PC-9 (cell line): Measurements from ENCODE around the gene ALDOA. TPM values are rescaled to one million over a fixed set of nuclear protein-coding genes. Genes with fewer than 3 reads are reported as not detected.
A peak's percentile ranks its signal among the peaks of the same experiment; 100 is the strongest.

Experiments
- BruUV-seq: library from RNA; stranded (reverse); fragments of 400-500 nt; replicated peaks from 2 replicates; lab custom pipeline; 2021; lab: Mats Ljungman, UMichigan
- CTCF ChIA-PET: fragments of 300-600 bp; sonication (Branson Sonifier 250); formaldehyde crosslinking; loops from one replicate; lab custom pipeline; 2022; ENCODE audit warnings: antibody characterized with exemption; lab: Charles Lee
- POLR2A ChIA-PET: fragments of 300-600 bp; sonication (Branson Sonifier 250); formaldehyde crosslinking; loops from one replicate; lab custom pipeline; 2022; ENCODE audit warnings: antibody characterized with exemption; ENCODE audit not compliant: unreplicated experiment; lab: Charles Lee
- DNase-seq, 2 experiments: peaks; one replicate each; pipeline versions ENCODE4 v3.0.0 to v3.0.0-alpha.2; 2015 to 2022; ENCODE audit warnings: mixed read lengths in 1 of 2
- H2AFZ ChIP-seq: fragments of 200-600 bp; sonication (generic); 2 replicates; pipeline ENCODE4 v1.8.1; 2017; ENCODE audit warnings: antibody characterized with exemption
- H3F3A ChIP-seq: fragments of 200-600 bp; sonication (generic); 2 replicates; pipeline ENCODE4 v1.8.1; 2017; ENCODE audit warnings: antibody characterized with exemption, mild to moderate bottlenecking, low read depth; ENCODE audit not compliant: insufficient read depth
- H3K27ac ChIP-seq: fragments of 200-600 bp; sonication (generic); 2 replicates; pipeline ENCODE4 v1.6.1; 2016; ENCODE audit warnings: mixed run types
- H3K27me3 ChIP-seq: fragments of 200-600 bp; sonication (generic); 2 replicates; pipeline ENCODE4 v1.6.1; 2016; ENCODE audit warnings: low read depth, mixed run types; ENCODE audit not compliant: insufficient read depth
- H3K36me3 ChIP-seq: fragments of 200-600 bp; sonication (generic); 2 replicates; pipeline ENCODE4 v1.6.1; 2016; ENCODE audit warnings: low read depth, mixed run types
- H3K4me1 ChIP-seq: fragments of 200-600 bp; sonication (generic); replicated peaks from 2 replicates; pipeline ENCODE4 v1.6.1; 2016; ENCODE audit warnings: mixed run types; ENCODE audit not compliant: insufficient read depth
- H3K4me2 ChIP-seq: fragments of 200-600 bp; sonication (generic); 2 replicates; pipeline ENCODE4 v1.6.1; 2017; ENCODE audit warnings: mixed run types
- H3K4me3 ChIP-seq: fragments of 200-600 bp; sonication (generic); 2 replicates; pipeline ENCODE4 v1.6.1; 2016; ENCODE audit warnings: mixed run types
- H3K79me2 ChIP-seq: fragments of 200-600 bp; sonication (generic); 2 replicates; pipeline ENCODE4 v1.6.1; 2017; ENCODE audit warnings: low read depth, mixed run types
- H3K9me2 ChIP-seq: fragments of 200-600 bp; sonication (generic); 2 replicates; pipeline ENCODE4 v1.8.1; 2017; ENCODE audit warnings: mild to moderate bottlenecking; ENCODE audit not compliant: insufficient read depth
- H3K9me3 ChIP-seq: fragments of 200-600 bp; sonication (generic); 2 replicates; pipeline ENCODE4 v1.8.1; 2016; ENCODE audit warnings: low read depth; ENCODE audit not compliant: insufficient read depth
- H4K20me1 ChIP-seq: fragments of 200-600 bp; sonication (generic); 2 replicates; pipeline ENCODE4 v1.8.1; 2017; ENCODE audit not compliant: insufficient read depth
- EZH2 ChIP-seq: fragments of 200-600 bp; sonication (generic); IDR thresholded peaks from 2 replicates; pipeline ENCODE4 v1.8.0; 2017; ENCODE audit warnings: antibody characterized with exemption, low read depth
- intact Hi-C: fragments of 100-400 bp; cut with micrococcal nuclease; formaldehyde crosslinking; loops from one replicate; pipeline ENCODE4 v1.10.0; 2022; ENCODE audit not compliant: unreplicated experiment
- total RNA-seq: library from RNA; stranded (reverse); gene quantifications from 2 replicates; pipeline ENCODE4 v1.2.3, GENCODE V29; 2021
- TF ChIP-seq, protein P1 (sequence below): fragments of 200-600 bp; sonication (generic); conservative IDR thresholded peaks from 2 replicates; pipeline ENCODE4 v1.6.1; 2017; ENCODE audit warnings: mixed run types, antibody characterized with exemption, mild to moderate bottlenecking, moderate library complexity

ALDOA gene
- total RNA-seq, 1 experiment from 2014 or later = 3,090 TPM

DNA sequence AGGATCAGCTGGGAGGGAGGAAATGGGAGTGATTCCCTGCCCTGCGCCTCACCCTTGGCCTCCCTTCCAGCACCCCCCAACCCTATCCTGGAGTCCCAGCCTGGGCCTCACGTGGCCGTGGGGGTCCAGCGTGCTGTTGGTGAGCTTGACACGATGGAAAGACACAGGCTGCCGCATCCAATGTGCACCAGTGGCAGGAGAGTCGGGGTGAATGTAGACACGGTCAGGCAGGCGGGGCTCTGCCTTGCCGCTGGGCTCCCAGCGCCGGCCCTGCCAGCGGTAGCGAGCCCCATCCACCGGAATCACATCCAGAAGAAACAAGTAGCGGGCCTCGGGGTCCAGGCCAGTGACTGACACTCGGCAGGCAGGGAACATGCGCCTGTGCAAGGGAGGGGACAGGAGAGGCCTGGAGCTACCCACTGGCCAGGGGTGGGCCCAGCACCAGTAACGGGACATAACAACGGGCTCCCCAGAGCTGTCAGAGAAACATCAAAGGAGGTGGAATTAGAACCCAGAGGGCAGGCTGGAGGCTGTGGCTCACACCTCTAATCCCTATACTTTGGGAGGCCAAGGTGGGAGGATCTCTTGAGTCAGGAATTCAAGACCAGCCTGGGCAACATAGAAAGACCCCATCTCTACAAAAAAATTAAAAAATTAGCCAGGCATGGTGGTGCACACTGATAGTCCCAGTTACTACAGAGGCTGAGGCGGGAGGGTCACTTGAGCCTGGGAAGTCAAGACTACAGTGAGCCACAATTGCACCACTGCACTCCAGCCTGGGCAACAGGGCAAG, 23.5 kb downstream of the ALDOA start:
- intact Hi-C loops = no loop called here
- no peak for DNase-seq
- ChIA-PET CTCF (no interaction called here), POLR2A (interaction anchor here (0.8 to 1.2 kb wide), 2 partner anchors 23 to 33 kb away, joined by 5 to 7 read pairs; partner anchors contain the start of gene ALDOA)
- BruUV-seq = no TSS peak
- H3K27ac ChIP-seq = peak overlapping the region; percentile 53
- peak overlapping the region; percentile 23 for H3K4me2 ChIP-seq
- no peak overlapping the region for H2AFZ ChIP-seq
- peaks cover 72% of the 10 kb centered on the region for H3F3A ChIP-seq
- peaks cover 44% of the 10 kb centered on the region for H3K4me1 ChIP-seq
- no peak for TF ChIP-seq EZH2
- TF ChIP-seq, protein P1, sequence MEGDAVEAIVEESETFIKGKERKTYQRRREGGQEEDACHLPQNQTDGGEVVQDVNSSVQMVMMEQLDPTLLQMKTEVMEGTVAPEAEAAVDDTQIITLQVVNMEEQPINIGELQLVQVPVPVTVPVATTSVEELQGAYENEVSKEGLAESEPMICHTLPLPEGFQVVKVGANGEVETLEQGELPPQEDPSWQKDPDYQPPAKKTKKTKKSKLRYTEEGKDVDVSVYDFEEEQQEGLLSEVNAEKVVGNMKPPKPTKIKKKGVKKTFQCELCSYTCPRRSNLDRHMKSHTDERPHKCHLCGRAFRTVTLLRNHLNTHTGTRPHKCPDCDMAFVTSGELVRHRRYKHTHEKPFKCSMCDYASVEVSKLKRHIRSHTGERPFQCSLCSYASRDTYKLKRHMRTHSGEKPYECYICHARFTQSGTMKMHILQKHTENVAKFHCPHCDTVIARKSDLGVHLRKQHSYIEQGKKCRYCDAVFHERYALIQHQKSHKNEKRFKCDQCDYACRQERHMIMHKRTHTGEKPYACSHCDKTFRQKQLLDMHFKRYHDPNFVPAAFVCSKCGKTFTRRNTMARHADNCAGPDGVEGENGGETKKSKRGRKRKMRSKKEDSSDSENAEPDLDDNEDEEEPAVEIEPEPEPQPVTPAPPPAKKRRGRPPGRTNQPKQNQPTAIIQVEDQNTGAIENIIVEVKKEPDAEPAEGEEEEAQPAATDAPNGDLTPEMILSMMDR = no peak
- H3K36me3 ChIP-seq = no peaks in the 10 kb centered on the region; the same call in 1 of the 2 replicates
- H3K79me2 ChIP-seq = no peaks in the 10 kb centered on the region
- H3K27me3 ChIP-seq = no peaks in the 10 kb centered on the region
- H3K9me3 ChIP-seq = no peaks in the 10 kb centered on the region
- no peaks in the 10 kb centered on the region for H3K9me2 ChIP-seq
- no peak overlapping the region for H3K4me3 ChIP-seq
- H4K20me1 ChIP-seq = no peaks in the 10 kb centered on the region

DNA sequence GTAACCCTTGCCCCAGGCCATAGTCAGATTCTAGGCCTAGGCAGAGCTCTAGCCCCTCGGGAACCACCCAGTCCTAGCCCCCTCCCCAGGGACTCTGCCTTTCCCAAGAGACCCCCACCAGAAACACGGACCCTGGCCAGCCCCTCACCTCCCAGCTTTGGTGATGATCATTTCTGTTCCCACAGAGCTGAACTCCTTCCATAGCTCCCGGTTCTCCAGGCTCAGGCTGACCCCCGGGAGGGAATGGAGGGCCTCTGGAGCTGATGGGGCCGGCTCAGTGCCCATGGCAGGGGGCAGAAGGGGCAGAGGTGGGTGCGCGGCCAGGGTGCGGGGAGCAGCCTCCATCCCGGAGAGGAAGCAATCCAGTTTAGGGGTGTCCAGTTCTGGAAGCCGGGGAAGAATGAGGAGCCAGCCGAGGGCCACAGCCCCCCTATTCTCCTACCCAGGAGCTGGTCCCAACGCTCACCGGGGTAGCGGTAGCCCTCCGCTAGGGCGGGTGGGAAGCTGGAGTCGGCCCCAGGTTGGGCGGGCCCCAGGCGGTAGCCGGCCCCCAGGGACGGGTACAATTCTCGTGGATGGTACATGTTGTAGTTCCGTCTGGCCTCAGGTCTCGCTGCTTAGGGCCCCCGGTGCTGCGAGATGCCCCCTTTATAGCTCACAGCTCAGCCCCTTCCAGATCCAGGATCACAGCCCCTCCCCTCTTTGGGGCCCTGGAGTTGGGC, 25.2 kb downstream of the ALDOA start:
- no peaks in the 10 kb centered on the region for H3K27me3 ChIP-seq
- peaks cover 52% of the 10 kb centered on the region for H3K4me1 ChIP-seq
- intact Hi-C loops = loop anchor here (2.0 to 10.0 kb wide), 7 partner anchors 14 to 564 kb away; partner anchors contain the start of genes CD2BP2, FBRS and PRR14
- no peaks in the 10 kb centered on the region for H3K9me3 ChIP-seq
- H3K27ac ChIP-seq = peak overlapping the region; percentile 87
- DNase-seq = no peak
- no TSS peak for BruUV-seq
- TF ChIP-seq EZH2 = no peak
- TF ChIP-seq, protein P1 = no peak
- H3F3A ChIP-seq = peaks cover 64% of the 10 kb centered on the region
- H3K36me3 ChIP-seq = no peaks in the 10 kb centered on the region; the same call in 1 of the 2 replicates
- peak overlapping the region; percentile 98 for H3K4me2 ChIP-seq
- H2AFZ ChIP-seq = peak overlapping the region; percentile 73
- ChIA-PET CTCF (interaction anchor here (1.0 to 1.9 kb wide), 3 partner anchors 21 to 339 kb away, joined by 5 to 9 read pairs (median 8); partner anchors contain the start of gene DCTPP1), POLR2A (interaction anchor here (0.6 to 1.2 kb wide), 5 partner anchors 12 to 568 kb away, joined by 3 to 7 read pairs (median 5); partner anchors contain the start of gene ALDOA)
- H3K79me2 ChIP-seq = 0 out of 2 replicates have a peak, but pooled peaks cover 7% of the 10 kb centered on the region
- H4K20me1 ChIP-seq = no peaks in the 10 kb centered on the region
- H3K9me2 ChIP-seq = no peaks in the 10 kb centered on the region
- H3K4me3 ChIP-seq = peak overlapping the region; percentile 61; the same call in 1 of the 2 replicates
